Sciatic nerve (tissue), 2 donors: ENCODE measurements around the gene MYH14. TPM values are rescaled to one million over a fixed set of nuclear protein-coding genes. Genes with fewer than 3 reads are reported as not detected.
"Not testable (repeated sequence)": the region's sequence is repeated elsewhere in the genome, so short reads cannot be mapped to it uniquely, and the experiment has no call there.

Experiments
- ATAC-seq: fragments of 200-7000 bp; cut with Tn5 transposase; one replicate; pipeline ENCODE4 v1.9.1; 2020; ENCODE audit warnings: mild to moderate bottlenecking, moderate library complexity
- DNase-seq: peaks from one replicate; pipeline ENCODE4 v3.0.0-alpha.2; 2020; ENCODE audit warnings: low spot score
- intact Hi-C: fragments of 100-400 bp; cut with DNase I; formaldehyde crosslinking; loops from one replicate; pipeline ENCODE4 v1.14.2; 2022
- total RNA-seq: library from RNA; stranded (reverse); fragmentation: NEBNext Ultra II Directional; extraction: Animal tissue kit (Norgen Biotek cat#: 25700); gene quantifications from one replicate; pipeline ENCODE4 v1.2.1, GENCODE V29; 2021
- donor health status: DM: no; HTN: no; CAD: no.
- donor health status: DM: no; HTN: no; CAD: no.

MYH14 gene
- total RNA-seq, 1 donor from 2014 or later = 48.7 TPM

DNA sequence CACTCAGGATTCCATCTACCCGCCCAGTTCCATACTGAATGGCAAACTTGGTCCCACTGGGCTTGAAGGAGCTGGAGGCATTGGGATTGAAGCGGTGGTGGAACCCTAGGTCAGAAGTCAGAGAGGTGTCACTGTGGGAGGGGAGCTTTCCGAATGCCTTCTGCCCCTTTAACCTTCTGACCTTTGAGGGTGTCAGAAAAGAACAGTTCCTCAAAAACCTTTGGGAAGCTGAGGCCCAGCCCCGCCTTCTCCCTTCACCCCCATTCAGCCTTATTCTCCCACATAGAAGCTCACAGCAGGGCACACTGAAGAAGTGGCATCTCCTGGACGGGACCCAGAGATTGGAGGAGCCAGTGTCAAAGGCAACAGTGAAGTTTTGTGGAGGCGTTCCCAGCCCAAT is 133.6 kb downstream of the MYH14 start:
- DNase-seq, intact Hi-C loops, ATAC-seq: not testable (repeated sequence)

DNA sequence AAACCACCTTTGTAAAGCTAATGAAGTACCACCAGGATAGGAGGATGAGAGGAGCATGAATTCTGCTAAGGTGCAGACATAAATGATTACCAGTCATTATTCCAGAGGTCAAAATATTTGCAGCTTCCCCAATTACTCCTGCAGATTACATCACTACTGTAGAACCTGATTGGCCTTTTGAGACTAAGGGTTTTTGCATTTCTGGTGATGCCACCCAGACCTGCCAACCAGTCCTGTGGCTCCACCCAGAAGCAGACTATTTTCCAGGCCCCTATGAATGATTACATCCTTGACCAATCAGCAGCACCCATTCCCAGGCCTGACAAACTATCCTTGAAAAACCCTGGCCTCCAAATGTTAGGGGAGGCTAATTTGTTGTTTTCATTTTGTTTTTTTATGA is 136.9 kb downstream of the MYH14 start:
- ATAC-seq = no peak

DNA sequence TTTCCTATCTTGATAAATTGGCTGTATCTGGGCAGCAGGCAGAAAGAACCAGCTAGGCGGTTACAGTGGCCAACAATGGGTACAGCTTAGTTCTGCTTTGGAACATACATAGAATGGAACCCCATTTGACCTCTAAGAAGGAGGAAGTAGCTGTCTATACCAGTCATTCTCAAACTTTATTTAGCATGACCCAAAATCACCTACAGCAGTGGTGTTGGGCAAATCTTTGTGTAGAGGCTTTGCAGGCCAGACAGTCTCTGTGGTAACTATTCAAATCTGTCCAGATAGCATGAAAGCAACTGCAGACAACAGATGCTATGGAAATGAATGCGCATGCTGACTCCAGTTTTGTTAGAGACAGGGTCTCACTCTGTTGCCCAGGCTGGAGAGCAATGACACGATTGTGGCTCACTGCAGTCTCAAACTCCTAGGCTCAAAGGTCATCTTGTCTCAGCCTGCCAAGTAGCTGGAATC is 137.7 kb downstream of the MYH14 start:
- peak; percentile 60 for ATAC-seq

More for the DNA sequence above, 136.9 kb downstream of the MYH14 start:
- intact Hi-C loops = no loop called here
- DNase-seq = no peak

DNA sequence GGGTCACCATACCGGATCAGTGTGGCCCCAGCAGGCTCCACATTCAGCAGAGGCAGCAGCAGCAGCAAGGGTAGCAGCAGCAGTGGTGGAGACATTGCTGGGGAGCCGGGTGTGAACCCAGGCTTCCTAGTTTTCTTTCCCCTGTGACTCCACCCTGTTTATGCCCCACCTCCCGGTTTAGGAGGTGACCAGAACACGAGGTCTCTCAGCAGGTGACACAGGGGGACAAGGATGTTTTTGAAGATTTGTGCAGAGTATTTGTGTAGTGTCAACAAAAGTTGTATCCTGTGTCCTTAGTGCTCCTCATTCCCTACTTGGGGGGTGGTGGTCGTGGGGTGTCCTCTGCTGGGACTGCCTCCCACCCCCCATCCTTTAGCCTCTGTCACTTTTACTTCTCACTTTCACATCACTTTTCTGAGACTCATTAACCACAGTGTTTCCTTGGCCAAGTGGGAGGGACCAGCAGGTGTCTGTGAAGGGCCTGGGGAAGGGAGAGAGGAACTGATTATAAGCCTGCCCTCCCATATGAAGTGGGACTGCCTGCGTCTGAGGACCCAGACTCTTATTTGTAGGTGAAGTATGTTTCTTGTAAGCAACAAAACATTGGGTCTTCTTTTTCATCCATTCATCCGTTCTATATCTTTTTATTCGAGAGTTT is 141.4 kb downstream of the MYH14 start:
- intact Hi-C loops = no loop called here
- no peak for DNase-seq
- peak; percentile 24 for ATAC-seq

More for the DNA sequence above, 137.7 kb downstream of the MYH14 start:
- DNase-seq = no peak
- intact Hi-C loops = no loop called here

DNA sequence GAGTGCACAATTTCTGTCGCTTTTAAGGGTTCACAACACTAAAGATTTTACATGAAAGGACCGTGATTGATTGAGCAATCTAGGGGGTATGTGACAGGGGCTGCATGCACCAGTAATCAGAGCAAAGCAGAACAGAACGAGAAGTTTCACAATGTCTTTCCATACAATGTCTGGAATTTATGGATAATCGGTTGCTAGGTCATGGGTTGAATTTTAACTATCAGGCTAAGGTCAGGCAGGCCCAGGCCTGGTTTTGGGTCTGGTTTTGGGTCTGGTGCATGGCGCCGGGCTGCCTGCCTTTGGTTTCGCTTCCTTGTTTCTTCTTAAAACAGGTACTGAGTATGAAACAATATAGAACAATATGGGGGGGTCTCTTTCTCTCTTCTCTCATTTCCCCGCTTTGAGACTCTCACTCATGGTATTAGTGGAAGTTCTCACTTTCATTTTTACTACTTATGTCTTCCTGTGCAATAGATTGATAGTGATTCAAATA is 143.7 kb downstream of the MYH14 start:
- DNase-seq, ATAC-seq, intact Hi-C loops: not testable (repeated sequence)

DNA sequence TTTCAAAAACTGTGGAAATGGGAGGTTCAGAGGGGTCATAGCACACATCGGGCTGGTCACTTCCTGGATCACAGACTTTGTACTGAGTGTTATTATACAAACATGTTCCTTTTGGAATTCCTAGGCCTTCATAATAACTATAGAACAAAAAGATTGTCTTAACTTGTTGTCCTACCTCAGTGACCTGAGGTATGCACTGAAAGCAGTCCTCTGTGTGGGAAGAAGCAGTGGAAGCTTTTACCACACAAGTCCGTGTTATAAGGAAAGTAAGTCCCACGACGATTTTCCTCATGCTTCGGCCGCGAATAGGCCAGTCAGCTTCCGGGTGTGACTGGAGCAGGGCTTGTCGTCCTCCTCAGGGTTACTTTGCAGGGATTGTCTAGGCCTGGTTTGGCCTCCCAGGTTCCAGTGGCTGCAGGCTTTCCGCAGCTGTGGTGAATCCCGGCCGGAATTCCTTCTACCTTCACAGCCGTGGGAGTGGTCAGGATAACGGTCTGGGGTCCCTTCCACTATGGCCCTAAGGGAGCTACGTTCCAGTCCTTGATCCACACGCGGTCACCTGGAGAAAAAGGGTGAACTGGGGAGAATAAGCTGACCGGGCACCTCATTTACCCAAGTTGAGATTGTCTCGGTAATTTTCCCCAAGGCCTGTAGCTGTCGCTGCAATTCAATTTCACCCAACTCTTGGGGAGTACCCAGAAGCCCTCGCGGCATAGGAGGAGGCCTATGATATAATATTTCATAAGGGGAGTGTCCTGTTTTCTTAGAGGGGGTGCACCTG is 146.0 kb downstream of the MYH14 start:
- intact Hi-C loops = loop anchor here (1.0 kb wide), 1 partner anchor 20 kb away; the partner anchor contains the start of gene KCNC3
- no peak for ATAC-seq
- no peak for DNase-seq

DNA sequence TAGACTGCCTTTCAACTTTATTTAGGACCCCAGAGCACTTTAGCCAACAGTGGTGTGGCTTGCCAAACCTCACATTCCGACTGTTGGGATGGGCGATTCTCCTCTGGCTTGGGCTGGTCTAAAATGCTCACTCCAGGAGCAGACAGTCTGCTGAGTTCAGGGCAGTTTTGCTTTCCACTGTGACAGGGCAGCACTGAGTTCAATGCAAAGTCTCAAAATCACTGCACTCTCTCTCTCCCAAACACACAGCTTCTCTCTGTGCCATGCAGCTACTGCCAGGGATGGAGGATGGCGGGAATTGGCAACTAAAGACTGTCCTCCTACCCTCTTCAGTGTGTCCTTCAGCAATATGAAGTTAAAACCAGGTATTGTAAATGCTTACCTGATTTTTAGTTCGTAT is 148.8 kb downstream of the MYH14 start:
- DNase-seq (no peak), ATAC-seq (no peak)
- intact Hi-C loops = no loop called here

DNA sequence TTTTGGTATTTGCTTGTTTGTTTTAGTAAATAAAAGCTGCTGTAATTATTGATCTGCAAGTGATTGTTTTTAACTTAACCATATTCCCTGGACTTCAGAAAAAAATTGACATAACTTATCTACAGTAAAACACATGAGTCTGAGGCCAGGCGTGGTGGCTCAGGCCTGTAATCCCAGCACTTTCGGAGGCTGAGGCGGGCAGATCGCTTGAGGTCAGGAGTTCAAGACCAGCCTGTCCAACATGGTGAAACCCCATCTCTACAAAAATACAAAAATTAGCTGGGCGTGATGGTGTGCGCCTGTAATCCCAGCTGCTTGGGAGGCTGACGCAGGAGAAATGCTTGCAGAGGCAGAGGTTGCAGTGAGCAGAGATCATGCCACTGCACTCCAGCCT is 150.1 kb downstream of the MYH14 start:
- DNase-seq, intact Hi-C loops, ATAC-seq: not testable (repeated sequence)

DNA sequence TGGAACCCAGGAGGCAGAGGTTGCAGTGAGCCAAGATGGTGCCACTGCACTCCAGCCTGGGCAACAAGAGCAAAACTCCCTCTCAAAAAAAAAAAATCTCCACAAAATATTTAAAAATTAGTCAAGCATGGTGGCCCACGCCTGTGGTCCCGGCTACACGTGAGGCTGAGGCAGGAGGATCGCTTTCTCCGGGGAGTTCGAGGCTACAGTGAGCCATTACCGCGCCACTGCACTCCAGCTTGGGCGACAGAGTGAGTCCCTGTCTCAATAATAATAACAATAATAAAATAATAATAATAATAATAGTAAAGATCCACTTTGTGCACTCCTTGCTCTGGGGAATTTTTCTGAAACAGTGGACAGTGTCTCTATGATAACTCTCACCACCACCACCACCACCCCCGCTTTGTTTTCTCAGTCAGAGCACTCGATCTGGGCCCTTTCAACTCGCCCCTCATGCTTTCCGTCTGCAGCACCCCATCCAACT is 153.3 kb downstream of the MYH14 start:
- ATAC-seq (no peak), DNase-seq (no peak)
- intact Hi-C loops = loop anchor here (5.0 kb wide), 1 partner anchor 431 kb away; no protein-coding TSS in a partner anchor

DNA sequence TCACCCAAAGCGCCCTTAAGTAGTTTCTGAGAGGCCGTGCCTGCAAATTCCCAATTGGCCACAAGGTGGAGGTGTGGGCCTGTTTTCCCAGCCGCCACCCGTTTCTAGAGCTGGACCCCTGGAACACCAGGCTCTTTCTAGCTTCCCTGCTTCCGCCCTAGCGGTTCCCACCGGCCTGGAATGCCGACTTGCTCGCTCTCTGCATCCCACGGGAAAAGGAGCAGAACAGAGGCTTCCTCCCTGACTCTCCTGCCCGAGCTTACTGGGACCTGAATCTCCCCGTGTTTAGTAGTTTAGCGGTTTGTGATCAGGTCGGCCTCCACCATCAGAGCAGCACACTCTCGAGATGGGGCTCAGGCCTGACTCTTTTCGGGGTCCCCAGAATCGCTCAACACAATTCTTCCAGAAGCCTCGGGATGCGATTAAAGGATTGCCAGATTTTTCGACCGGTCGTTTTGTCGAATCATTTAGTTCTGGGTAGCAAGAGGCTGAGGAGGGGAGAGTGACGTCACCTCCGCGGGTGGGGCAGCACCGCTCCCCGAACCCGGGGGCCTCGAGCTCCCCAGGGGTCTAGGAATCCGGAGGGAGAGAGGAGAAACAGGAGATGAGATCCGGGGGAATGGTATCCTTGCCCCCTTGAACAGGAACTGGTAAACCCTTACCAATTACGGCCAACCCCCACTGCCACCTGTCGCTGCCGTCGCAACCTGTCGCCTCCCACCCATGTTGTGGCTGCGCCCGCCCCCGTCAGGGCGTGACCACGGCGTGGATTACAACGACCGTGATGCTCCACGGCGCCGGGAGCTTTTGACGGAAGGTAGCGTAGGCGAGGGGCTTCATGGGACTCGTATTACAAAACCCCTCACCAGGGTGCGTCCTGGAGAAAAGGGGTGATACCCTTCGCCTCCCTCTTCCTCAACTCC is 154.0 kb downstream of the MYH14 start:
- intact Hi-C loops = loop anchor here (5.0 kb wide), 1 partner anchor 430 kb away; no protein-coding TSS in a partner anchor

DNA sequence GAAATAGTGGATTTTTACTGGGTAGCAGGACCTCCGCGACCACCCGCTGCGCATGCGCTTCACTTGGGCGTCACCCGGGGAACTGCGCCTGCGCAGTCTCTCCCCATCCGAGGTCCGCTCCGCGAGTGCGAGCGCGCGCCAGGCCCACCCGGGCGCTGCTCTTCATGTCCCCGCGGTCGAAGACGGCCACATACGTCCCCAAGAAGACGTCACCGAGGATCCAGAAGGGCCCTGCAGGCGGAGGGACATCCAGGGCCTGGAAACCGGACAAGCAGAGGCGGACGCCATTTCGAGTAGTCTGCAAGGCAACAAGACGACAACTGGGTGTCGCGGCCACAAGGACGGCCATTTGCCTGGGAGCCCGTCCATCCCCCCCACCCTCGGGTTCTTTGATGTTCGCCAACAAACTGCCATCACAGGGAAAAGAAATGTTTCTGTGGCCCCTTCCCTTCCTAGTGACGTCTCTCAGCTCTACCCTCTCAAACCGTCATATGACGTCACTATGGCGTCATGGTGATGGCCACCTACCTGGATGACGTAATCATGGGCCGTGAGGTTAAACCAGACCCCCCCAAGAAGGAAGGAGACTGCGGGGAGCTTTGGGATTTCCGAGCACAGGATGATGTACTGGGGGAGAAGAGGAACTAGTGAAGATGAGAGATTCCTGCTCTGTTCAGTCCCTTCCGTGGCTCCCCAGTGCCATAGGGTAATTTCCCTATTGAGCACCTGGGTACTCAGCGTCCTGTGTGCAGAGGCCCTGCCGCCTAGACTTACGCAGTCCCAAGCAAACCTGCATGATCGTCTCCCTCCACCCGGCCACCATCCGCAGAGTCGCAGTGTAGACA is 155.3 kb downstream of the MYH14 start:
- ATAC-seq = peak; percentile 87
- peak; percentile 85 for DNase-seq
- intact Hi-C loops = loop anchor here (5.0 kb wide), 1 partner anchor 429 kb away; no protein-coding TSS in a partner anchor

More for the DNA sequence above, 154.0 kb downstream of the MYH14 start:
- DNase-seq (peak; percentile 86), ATAC-seq (peak; percentile 87)

DNA sequence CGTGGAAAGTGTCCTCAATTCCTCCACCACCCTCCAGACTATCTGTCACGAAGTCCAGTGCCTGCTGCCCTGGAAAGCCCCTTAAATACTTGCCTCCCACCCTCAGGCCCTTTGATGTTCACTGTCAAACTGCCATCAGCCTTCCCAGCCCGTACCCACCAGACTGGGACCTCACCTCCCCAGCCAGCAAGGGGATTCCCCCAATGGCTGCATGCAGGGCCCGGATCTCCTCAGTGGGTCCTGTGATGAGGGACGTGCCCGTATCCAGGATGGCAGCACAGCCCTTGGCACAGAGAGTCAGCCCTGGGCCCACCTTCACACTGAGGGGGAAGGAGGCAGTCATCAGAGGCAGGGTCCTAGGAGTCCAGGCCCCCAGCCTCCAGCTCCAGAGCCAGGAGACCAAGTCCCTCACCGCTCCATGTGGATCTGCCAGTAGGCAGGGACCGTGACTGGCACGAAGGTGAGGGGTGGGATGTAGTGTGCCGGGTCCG is 156.0 kb downstream of the MYH14 start:
- DNase-seq (no peak), ATAC-seq (no peak)
- intact Hi-C loops = loop anchor here (5.0 kb wide), 1 partner anchor 428 kb away; no protein-coding TSS in a partner anchor

Other genes with a start within 250 kb of the MYH14 start
- gene SIGLEC11, start 242.4 kb upstream of the MYH14 start, total RNA-seq = 1.6 TPM
- 42.4 TPM for gene VRK3, start 178.2 kb upstream of the MYH14 start, total RNA-seq
- 9.0 TPM for gene ZNF473, start 177.6 kb upstream of the MYH14 start, total RNA-seq
- not detected for gene IZUMO2, start 40.3 kb upstream of the MYH14 start, total RNA-seq
- gene KCNC3, start 125.8 kb downstream of the MYH14 start, total RNA-seq = 2.7 TPM
- gene NAPSA, start 162.0 kb downstream of the MYH14 start, total RNA-seq = 3.4 TPM
- gene NR1H2, start 172.8 kb downstream of the MYH14 start, total RNA-seq = 73.7 TPM
- gene POLD1, start 180.7 kb downstream of the MYH14 start, total RNA-seq = 21.3 TPM
- 2.9 TPM for gene SPIB, start 215.3 kb downstream of the MYH14 start, total RNA-seq
- not detected for gene MYBPC2, start 229.3 kb downstream of the MYH14 start, total RNA-seq